ENCODE data around the gene PLPPR1. TPM values are rescaled to one million over a fixed set of nuclear protein-coding genes. Genes with fewer than 3 reads are reported as not detected.

PLPPR1 gene
- total and polyA plus RNA-seq, 2 of the 4 experiments (the other 2 are of a cell fraction): not detected

GRCh38 chr9:101037430-101037829 is 8.9 kb downstream of the PLPPR1 start:
- Histone ChIP-seq H3K4me3 (ENCODE audit: insufficient read depth, low read depth, low read length) (no peak overlapping the region), H3K27ac (ENCODE audit: insufficient read depth, low read length) (no peak overlapping the region), H3K4ac (ENCODE audit: low read depth, low read length) (no peak overlapping the region), H2BK15ac (ENCODE audit: low read depth, low read length) (no peak overlapping the region), H3K14ac (replicated peaks; ENCODE audit: low read depth, low read length) (no peak overlapping the region), H3K27me3 (ENCODE audit: control insufficient read depth, insufficient read depth, low read length) (no peaks in the 10 kb centered on the region), H2AK9ac (replicated peaks; ENCODE audit: low read depth, low read length, poor library complexity) (no peak overlapping the region), H3K18ac (ENCODE audit: low read depth, low read length) (no peak overlapping the region), H3K23ac (ENCODE audit: low read depth, low read length) (no peak overlapping the region), H3K4me2 (ENCODE audit: low read depth, low read length) (no peak overlapping the region), H2BK20ac (ENCODE audit: low read depth, low read length) (no peak overlapping the region), H2BK120ac (ENCODE audit: low read depth, low read length) (no peak overlapping the region), H4K5ac (ENCODE audit: low read depth, low read length) (no peak overlapping the region), H2BK5ac (ENCODE audit: low read depth, low read length, poor library complexity, severe bottlenecking) (no peak overlapping the region), H4K8ac (ENCODE audit: low read depth in 2 of 2, low read length in 2 of 2) (no peak overlapping the region), H3K56ac (ENCODE audit: extremely low read depth, insufficient read depth, low read length) (no peak overlapping the region), H3K9me3 (ENCODE audit: control insufficient read depth, insufficient read depth, low read length) (no peaks in the 10 kb centered on the region; the same call in 1 of the 2 replicates), H3K9ac (ENCODE audit: low read depth, low read length) (no peak overlapping the region), H3K4me1 (ENCODE audit: control insufficient read depth, insufficient read depth, low read length) (no peaks in the 10 kb centered on the region), H3K79me1 (ENCODE audit: low read depth in 1 of 2, low read length in 2 of 2) (no peaks in the 10 kb centered on the region), H4K20me1 (ENCODE audit: insufficient read depth, low read length) (no peaks in the 10 kb centered on the region), H3K36me3 (ENCODE audit: control insufficient read depth, insufficient read depth, low read length) (no peaks in the 10 kb centered on the region), H2AK5ac (ENCODE audit: low read depth, low read length) (no peak overlapping the region), H2AFZ (replicated peaks; ENCODE audit: low read length, poor library complexity) (no peak overlapping the region), H4K91ac (ENCODE audit: insufficient read depth, low read depth, low read length) (no peak overlapping the region), H3K9me1 (ENCODE audit: insufficient read depth, low read length) (no peaks in the 10 kb centered on the region)
- dilution Hi-C loops (cut with HindIII; ENCODE audit: low sequenced_read_pairs, unreplicated experiment): no loop called here
- TF ChIP-seq USF2 (IDR thresholded peaks at IDR 0.05; ENCODE audit: low read depth, low read length) (no peak), RCOR1 (IDR thresholded peaks at IDR 0.05; ENCODE audit: insufficient replicate concordance, low read length) (no peak), CHD1 (IDR thresholded peaks at IDR 0.05; ENCODE audit: low read depth, low read length) (no peak), NFE2L2 (IDR thresholded peaks at IDR 0.05; ENCODE audit: low read depth, low read length) (no peak), ELK1 (IDR thresholded peaks at IDR 0.05; ENCODE audit: borderline replicate concordance, low read depth, low read length) (no peak), RAD21 (IDR thresholded peaks at IDR 0.05; ENCODE audit: low read length) (no peak), FOS (IDR thresholded peaks at IDR 0.05; ENCODE audit: low read depth, low read length) (no peak), CTCF (conservative IDR thresholded peaks at IDR 0.05; ENCODE audit: low read depth, low read length) (no peak), CEBPB (IDR thresholded peaks at IDR 0.05; ENCODE audit: low read depth, low read length) (no peak), MAZ (IDR thresholded peaks at IDR 0.05; ENCODE audit: borderline replicate concordance, low read depth, low read length) (no peak), RFX5 (IDR thresholded peaks at IDR 0.05; ENCODE audit: low read depth, low read length) (no peak), MXI1 (IDR thresholded peaks at IDR 0.05; ENCODE audit: borderline replicate concordance, low read depth, low read length) (no peak), SMC3 (IDR thresholded peaks at IDR 0.05; ENCODE audit: low read depth, low read length) (no peak), POLR2A (IDR thresholded peaks at IDR 0.05; ENCODE audit: low read depth, low read length) (no peak), MAFK (IDR thresholded peaks at IDR 0.05; ENCODE audit: low read depth, low read length) (no peak)
- ChIA-PET POLR2A (ENCODE audit: unreplicated experiment) (no interaction called here), CTCF (no interaction called here)
- ATAC-seq (ENCODE audit: low read depth) (no peak), DNase-seq (no peak)
- intact Hi-C loops (cut with micrococcal nuclease): no loop called here
- no TSS peak for BruUV-seq (replicated peaks)
- no CpG with 5 or more reads among the region's 3 CpGs for WGBS, 2 experiments (ENCODE audit: extremely low coverage in 2 of 2, insufficient read length in 1 of 2)
- in situ Hi-C loops (cut with MboI; ENCODE audit: low sequenced_read_pairs): no loop called here
